OCI-LY3 (cell line): ENCODE data around the gene RAF1.

ENCODE experiments used
- CTCF ChIP-seq: fragments of 200-600, 300-600 bp; sonication (generic); IDR thresholded peaks from 2 replicates; pipeline ENCODE4 v1.5.1; 2014; ENCODE audit warnings: antibody characterized with exemption, low read length, low read depth
- EZH2phosphoT487 ChIP-seq: fragments of 200-600 bp; shearing (Covaris generic); IDR thresholded peaks from 2 replicates; pipeline ENCODE4 v1.6.1; 2018; ENCODE audit warnings: antibody characterized with exemption, mixed run types, low read depth

DNA sequence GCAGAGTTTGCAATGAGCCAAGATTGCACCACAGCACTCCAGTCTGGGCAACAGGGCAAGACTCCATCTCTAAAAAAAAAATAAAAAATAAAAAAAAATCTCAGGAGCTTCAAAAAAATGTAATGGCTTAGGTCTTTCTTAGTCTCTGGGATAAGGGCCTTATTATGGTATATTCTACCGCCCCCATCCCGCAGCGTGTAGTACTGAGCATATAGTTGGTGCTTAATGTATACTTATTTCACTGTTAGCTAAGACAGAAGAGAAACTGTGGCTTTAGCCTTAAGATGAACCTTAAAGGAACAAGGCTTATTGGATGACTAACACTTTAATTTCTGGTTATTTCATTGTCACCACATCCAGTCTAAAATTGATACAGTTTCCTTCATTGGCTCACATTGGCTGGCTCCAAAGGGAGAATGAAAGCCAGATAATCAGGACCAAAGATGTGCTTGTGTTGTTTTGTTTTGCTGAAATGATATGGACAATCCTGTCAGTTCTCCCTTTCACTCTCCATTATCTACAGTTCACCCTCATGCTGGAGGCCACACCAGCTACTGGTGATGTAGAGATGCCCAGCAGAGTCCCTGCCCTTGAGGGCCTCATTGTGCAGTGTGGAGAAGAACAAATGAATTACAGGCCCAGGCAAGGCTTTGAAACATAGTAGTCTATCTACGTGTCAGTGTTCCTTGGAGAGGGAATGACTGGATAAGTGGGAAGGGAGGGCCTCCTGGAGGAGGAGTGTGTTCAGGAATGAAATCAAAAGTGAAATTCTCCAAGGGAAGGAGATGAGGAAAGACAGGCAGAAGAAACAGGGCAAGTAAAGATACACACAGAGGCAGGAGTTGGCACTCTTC, 17.4 kb upstream of the RAF1 start:
- TF ChIP-seq CTCF (no peak), EZH2phosphoT487 (no peak)
